Vagina (tissue), 2 donors: ENCODE results near the gene USH1G. TPM values are rescaled to one million over a fixed set of nuclear protein-coding genes. Genes with fewer than 3 reads are reported as not detected.

Source experiments
- DNase-seq, 2 donors: peaks; one replicate each; pipeline ENCODE4 v3.0.0-alpha.2; 2017; ENCODE audit errors: extremely low spot score in 2 of 2
- H3K27ac ChIP-seq: fragments of 200-600 bp; sonication (generic); one replicate; pipeline ENCODE4 v1.5.1; 2019
- H3K27me3 ChIP-seq: fragments of 200-600 bp; sonication (generic); one replicate; pipeline ENCODE4 v1.5.1; 2019
- H3K36me3 ChIP-seq, 2 donors: fragments of 200-600 bp; sonication (generic); one replicate each; pipeline ENCODE4 v1.5.1; 2017 to 2019
- H3K4me1 ChIP-seq: fragments of 200-600 bp; sonication (generic); one replicate; pipeline ENCODE4 v1.5.1; 2019
- H3K4me3 ChIP-seq, 2 donors: fragments of 200-600 bp; sonication (generic); 1 replicate in 1 of 2; 2 replicates in 1 of 2; pipeline ENCODE4 v1.5.1; 2016 to 2019
- H3K9me3 ChIP-seq: fragments of 200-600 bp; sonication (generic); one replicate; pipeline ENCODE4 v1.5.1; 2019
- POLR2A ChIP-seq, 2 donors: fragments of 450-650 bp; IDR thresholded peaks; one replicate each; pipeline ENCODE4 v1.6.1; 2017; ENCODE audit warnings: antibody characterized with exemption in 2 of 2, mild to moderate bottlenecking in 2 of 2, moderate library complexity in 2 of 2
- POLR2AphosphoS5 ChIP-seq, 2 donors: sonication (generic); formaldehyde crosslinking; IDR thresholded peaks; one replicate each; pipeline ENCODE4 v1.9.0; 2017; ENCODE audit warnings: antibody characterized with exemption in 2 of 2, mild to moderate bottlenecking in 2 of 2, low read depth in 1 of 2; ENCODE audit not compliant: insufficient read depth in 1 of 2
- intact Hi-C: fragments of 100-400 bp; cut with DNase I; formaldehyde crosslinking; loops from one replicate; pipeline ENCODE4 v1.15.1; 2023
- total RNA-seq: library from RNA; depleted of rRNA; stranded (reverse); fragments of >200 nt; gene quantifications from one replicate; pipeline ENCODE4 v1.2.3, GENCODE V29; 2016
- TF ChIP-seq, protein P1 (sequence below), 3 experiments: fragments of 450-650 bp in 2 of 3; fragments of 200-600 bp in 1 of 3; sonication (generic) in 1 of 3; IDR thresholded peaks; one replicate each; pipeline ENCODE4 v1.5.1; 2017 to 2019; ENCODE audit warnings: antibody characterized with exemption in 3 of 3, mild to moderate bottlenecking in 2 of 3, moderate library complexity in 2 of 3

The USH1G gene
- 0.49 TPM for total RNA-seq

DNA sequence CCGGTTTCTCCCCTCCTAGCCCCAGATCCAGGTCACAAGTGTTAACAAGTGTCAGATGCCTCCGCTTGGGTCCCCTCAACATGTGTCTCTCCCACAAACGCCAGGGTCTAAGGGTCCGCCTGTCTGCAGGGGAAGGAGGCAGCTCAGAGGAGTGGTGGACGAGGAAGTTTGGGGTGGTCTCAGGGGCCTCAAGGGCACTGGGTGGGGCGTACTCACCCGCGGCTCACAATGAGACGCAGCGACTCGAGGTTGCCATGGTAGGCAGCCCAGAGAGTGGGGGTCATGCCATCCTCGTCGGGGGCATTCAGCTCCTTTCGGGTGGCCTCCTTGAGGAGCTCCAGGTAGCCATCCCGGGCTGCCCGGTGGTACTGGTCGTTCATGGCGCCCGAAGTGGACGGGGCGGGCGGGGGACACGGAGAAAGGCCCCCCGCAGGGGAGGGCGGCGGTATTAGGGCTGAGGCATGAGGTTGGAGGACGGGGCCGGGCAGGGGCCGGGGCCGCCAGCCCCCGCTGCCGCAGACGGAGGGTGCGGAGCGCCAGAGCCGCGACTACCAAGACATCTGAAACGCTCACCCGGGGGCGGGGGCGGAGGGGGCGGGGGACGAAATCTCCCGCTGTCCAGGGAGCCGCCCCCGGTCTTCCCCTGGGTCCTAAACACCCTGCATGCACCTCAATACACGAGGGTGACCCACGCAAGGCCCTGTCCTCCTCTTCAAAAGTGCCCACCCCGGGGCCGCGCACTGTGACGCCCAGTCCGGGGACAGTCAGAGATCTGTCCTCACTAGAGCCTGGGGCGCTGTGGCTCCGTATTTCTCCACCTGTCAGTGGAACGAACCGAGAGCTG, at the start of gene USH1G:
USH1G (minus strand) TSS at position 562 of the 844 bp plus-strand sequence; CDS start at position 380, 182 bp downstream.
- no peak for DNase-seq
- Histone ChIP-seq H3K4me3 (peak within 1 kb of the TSS; percentile 42 to 49), H3K27me3 (peaks cover 6% of the 10 kb centered on the region), H3K36me3 (no peaks in the 10 kb centered on the region), H3K9me3 (no peaks in the 10 kb centered on the region), H3K4me1 (peaks cover 43% of the 10 kb centered on the region), H3K27ac (no peak within 1 kb of the TSS)
- intact Hi-C loops, result no loop called here
- TF ChIP-seq POLR2AphosphoS5 (IDR thresholded peaks at IDR 0.05; ENCODE audit: insufficient read depth in 1 of 2, low read depth in 1 of 2) (no peak), POLR2A (IDR thresholded peaks at IDR 0.05) (no peak)
- TF ChIP-seq, protein P1, sequence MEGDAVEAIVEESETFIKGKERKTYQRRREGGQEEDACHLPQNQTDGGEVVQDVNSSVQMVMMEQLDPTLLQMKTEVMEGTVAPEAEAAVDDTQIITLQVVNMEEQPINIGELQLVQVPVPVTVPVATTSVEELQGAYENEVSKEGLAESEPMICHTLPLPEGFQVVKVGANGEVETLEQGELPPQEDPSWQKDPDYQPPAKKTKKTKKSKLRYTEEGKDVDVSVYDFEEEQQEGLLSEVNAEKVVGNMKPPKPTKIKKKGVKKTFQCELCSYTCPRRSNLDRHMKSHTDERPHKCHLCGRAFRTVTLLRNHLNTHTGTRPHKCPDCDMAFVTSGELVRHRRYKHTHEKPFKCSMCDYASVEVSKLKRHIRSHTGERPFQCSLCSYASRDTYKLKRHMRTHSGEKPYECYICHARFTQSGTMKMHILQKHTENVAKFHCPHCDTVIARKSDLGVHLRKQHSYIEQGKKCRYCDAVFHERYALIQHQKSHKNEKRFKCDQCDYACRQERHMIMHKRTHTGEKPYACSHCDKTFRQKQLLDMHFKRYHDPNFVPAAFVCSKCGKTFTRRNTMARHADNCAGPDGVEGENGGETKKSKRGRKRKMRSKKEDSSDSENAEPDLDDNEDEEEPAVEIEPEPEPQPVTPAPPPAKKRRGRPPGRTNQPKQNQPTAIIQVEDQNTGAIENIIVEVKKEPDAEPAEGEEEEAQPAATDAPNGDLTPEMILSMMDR (IDR thresholded peaks at IDR 0.05), result no peak

DNA sequence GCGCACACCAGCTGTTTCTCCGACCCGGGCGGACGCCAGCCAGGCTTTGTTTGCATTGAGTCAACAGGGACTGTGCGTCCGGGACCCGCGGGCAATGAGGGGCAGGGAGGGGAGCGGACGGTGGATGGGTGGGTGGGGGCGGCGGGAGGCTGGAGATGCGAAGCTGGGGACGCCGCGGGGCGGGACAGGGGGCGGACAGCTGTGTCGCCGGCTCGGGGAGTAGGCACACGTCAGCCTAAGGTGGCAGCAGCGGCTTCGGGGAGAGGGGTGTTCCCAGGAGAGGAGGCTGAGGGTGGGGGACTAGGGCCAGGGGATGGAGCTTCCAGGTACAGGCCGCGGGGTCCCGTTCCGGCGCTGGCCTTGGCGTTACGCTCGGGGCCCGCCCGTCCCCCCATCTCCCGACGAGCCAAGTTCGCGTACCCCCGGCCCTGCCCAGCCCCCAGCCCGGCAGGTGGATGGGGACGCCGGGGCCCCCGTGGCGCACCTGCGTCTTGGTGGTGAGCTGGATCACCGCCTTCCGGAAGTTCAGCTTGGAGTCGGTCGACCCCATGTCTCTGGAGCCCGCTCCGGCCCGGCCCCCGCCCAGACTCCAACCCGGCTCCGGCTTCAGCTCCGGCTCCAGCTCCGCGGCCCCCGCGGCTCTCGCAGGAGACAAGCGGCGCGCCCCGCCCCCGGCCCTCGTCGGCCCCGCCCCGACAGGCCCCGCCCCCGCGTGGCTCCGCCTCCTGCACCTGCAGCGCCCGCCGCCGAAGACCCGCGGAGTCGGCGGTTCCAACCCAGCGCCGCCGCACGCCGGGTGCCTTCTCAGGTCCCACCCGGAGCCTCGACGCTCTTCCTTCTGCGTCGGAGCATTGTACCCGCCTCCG, 49.3 kb upstream of the USH1G start, which contains the start of gene HID1:
HID1 (minus strand) TSS at position 653 of the 866 bp plus-strand sequence; CDS start at position 550, 103 bp downstream.
- Histone ChIP-seq H3K27ac (no peak within 1 kb of the TSS), H3K9me3 (no peaks in the 10 kb centered on the region), H3K27me3 (no peaks in the 10 kb centered on the region), H3K4me3 (peak within 1 kb of the TSS; percentile 47 to 74), H3K36me3 (no peaks in the 10 kb centered on the region), H3K4me1 (peaks cover 29% of the 10 kb centered on the region)
- intact Hi-C loops, result no loop called here
- no peak for TF ChIP-seq POLR2A (IDR thresholded peaks at IDR 0.05)
- TF ChIP-seq, protein P1 (IDR thresholded peaks at IDR 0.05), result no peak
- TF ChIP-seq POLR2AphosphoS5 (IDR thresholded peaks at IDR 0.05; ENCODE audit: insufficient read depth in 1 of 2, low read depth in 1 of 2), result no peak
- DNase-seq, result peak in 1 of 2 donors; percentile 54

DNA sequence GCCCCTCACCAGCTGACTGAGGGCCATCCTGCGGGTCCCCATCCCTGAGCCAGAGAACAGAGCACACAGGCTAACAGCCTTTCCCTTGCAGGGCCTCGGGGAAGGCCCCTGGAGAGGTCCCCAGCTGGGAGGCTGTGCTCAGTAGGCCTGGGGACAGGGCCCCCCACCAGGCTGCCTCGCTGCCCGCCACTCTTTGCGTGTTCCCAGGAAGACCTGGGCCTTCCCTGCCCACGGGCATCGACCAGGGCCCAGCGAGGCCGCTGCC, 48.7 kb upstream of the USH1G start:
- Histone ChIP-seq H3K4me1 (peaks cover 29% of the 10 kb centered on the region), H3K27ac (no peak overlapping the region), H3K9me3 (no peaks in the 10 kb centered on the region), H3K4me3 (peak overlapping the region; percentile 47 to 74), H3K27me3 (no peaks in the 10 kb centered on the region), H3K36me3 (no peaks in the 10 kb centered on the region)
- intact Hi-C loops, result no loop called here
- DNase-seq, result no peak
- TF ChIP-seq POLR2A (IDR thresholded peaks at IDR 0.05), result no peak
- TF ChIP-seq, protein P1 (IDR thresholded peaks at IDR 0.05), result no peak
- TF ChIP-seq POLR2AphosphoS5 (IDR thresholded peaks at IDR 0.05; ENCODE audit: insufficient read depth in 1 of 2, low read depth in 1 of 2), result no peak

DNA sequence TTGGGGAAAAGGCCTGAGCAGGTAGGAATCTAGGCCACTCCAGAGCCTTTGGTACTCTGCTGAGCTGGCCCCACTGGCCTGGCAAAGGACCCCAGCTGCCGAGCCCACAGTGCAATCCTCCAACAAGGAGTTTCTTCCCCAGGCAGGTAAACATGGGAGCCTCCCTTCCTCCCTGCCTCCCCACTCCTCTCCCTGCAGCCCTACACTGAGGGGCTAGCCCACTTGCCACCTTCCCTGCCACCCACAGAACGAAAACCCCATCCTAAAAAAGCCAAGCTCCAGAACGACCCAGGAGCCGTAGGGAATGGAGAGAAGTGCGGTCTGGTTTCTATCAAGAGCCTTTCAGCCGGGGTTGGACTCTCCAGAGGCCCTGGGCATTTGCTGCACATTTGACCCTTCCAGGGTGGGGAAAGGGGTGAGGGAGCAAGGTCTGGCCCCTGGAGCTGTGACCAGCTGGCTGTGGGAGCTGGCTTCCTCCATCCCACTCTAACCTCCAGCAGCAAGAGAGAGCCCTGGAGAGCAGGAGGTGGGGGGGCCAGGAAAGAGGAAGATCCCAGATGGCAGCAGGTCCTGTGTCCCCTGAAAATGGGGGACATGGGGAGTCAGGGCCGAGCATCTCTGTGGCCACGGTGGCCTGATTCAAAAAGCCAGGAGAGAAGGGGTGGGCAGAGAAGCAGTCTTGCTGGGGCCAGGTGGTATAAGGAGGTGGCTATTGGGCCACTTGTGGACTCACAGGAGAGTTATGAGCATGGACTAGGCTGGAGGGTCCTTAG, 48.2 kb upstream of the USH1G start:
- Histone ChIP-seq H3K4me1 (peaks cover 29% of the 10 kb centered on the region), H3K9me3 (no peaks in the 10 kb centered on the region), H3K4me3 (peak overlapping the region; percentile 47 to 74), H3K27me3 (no peaks in the 10 kb centered on the region), H3K27ac (no peak overlapping the region), H3K36me3 (no peaks in the 10 kb centered on the region)
- TF ChIP-seq POLR2AphosphoS5 (IDR thresholded peaks at IDR 0.05; ENCODE audit: insufficient read depth in 1 of 2, low read depth in 1 of 2) (no peak), POLR2A (IDR thresholded peaks at IDR 0.05) (no peak)
- TF ChIP-seq, protein P1 (IDR thresholded peaks at IDR 0.05), result no peak
- intact Hi-C loops, result no loop called here
- peak in 1 of 2 donors; percentile 60 for DNase-seq
